NOMO-1 (cell line): ENCODE measurements around the gene GLOD4.
"Not testable (repeated sequence)": the region's sequence is repeated elsewhere in the genome, so short reads cannot be mapped to it uniquely, and the experiment has no call there.

ENCODE experiments used
- DNase-seq, 2 experiments: peaks; one replicate each; lab custom pipeline; 2025; ENCODE audit not compliant: unreplicated experiment in 2 of 2; lab: John Stamatoyannopoulos, UW

GLOD4 gene

GRCh38 chr17:778096-778495, 4.0 kb downstream of the GLOD4 start:
- DNase-seq: no peak

GRCh38 chr17:774313-774584, 7.8 kb downstream of the GLOD4 start:
- DNase-seq: no peak

GRCh38 chr17:773467-774312, 8.4 kb downstream of the GLOD4 start:
- no peak for DNase-seq

- no peak for DNase-seq
Measured at GRCh38 chr17:773016-773415, 9.1 kb downstream of the GLOD4 start.

- no peak for DNase-seq
Measured at GRCh38 chr17:767076-767475, 15.0 kb downstream of the GLOD4 start.

- no peak for DNase-seq
Measured at GRCh38 chr17:760371-760770, 21.7 kb downstream of the GLOD4 start.

- DNase-seq: no peak
Measured at GRCh38 chr17:759964-760363, 22.1 kb downstream of the GLOD4 start.

GRCh38 chr17:756010-756567, 26.0 kb downstream of the GLOD4 start:
- not testable (repeated sequence) for DNase-seq

GRCh38 chr17:755319-755961, 26.6 kb downstream of the GLOD4 start:
- DNase-seq: not testable (repeated sequence)

GRCh38 chr17:753418-753817, 28.7 kb downstream of the GLOD4 start:
- no peak for DNase-seq

GRCh38 chr17:752620-753219, 29.4 kb downstream of the GLOD4 start:
- DNase-seq: peak in 1 of 2 experiments; percentile 7

- peak; percentile 80 to 84 for DNase-seq
Measured at GRCh38 chr17:752002-752619, 30.0 kb downstream of the GLOD4 start, which contains the start of gene GEMIN4. TSS of gene GEMIN4 (minus strand) at chr17:752264. CDS start at chr17:752142, 122 bp downstream.

GRCh38 chr17:751269-752001, 30.6 kb downstream of the GLOD4 start:
- peak; percentile 56 to 64 for DNase-seq

- no peak for DNase-seq
Measured at GRCh38 chr17:750431-751037, 31.5 kb downstream of the GLOD4 start.

- not testable (repeated sequence) for DNase-seq
Measured at GRCh38 chr17:749359-749758, 32.7 kb downstream of the GLOD4 start.

GRCh38 chr17:748604-749003, 33.5 kb downstream of the GLOD4 start:
- DNase-seq: not testable (repeated sequence)

GRCh38 chr17:746783-747629, 35.1 kb downstream of the GLOD4 start:
- DNase-seq: no peak

- no peak for DNase-seq
Measured at GRCh38 chr17:746181-746580, 35.9 kb downstream of the GLOD4 start.

GRCh38 chr17:745406-745805, 36.7 kb downstream of the GLOD4 start:
- no peak for DNase-seq
